NK-92 treated with Interleukin-12 subunit alpha and Interleukin-12 subunit beta, amount 100 ng/mL, for 24 hours (cell line): Measurements from ENCODE around the gene TOM1.

ENCODE experiments used
- DNase-seq: peaks from one replicate; lab custom pipeline; 2025; lab: John Stamatoyannopoulos, UW

Gene TOM1

DNA sequence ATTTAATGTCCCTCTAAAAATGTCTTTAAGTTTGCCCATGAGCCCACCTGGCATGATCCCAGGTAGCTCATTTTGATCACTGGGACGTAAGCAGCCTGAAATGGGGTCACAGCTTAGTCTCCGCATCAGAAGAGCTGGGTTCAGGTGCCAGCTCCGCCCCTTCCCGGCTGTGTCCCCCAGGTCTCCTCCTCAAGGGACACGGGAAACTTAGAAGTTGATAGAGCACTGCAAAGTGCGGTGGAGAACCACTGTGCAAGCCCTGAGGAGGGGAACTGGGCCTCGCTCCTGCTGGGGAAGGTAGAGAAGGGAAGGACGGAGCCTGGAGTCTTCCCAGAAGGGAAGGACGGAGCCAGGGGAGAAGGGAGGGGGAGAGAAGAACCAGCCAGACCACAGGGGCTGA, 7.7 kb downstream of the TOM1 start:
- no peak for DNase-seq

DNA sequence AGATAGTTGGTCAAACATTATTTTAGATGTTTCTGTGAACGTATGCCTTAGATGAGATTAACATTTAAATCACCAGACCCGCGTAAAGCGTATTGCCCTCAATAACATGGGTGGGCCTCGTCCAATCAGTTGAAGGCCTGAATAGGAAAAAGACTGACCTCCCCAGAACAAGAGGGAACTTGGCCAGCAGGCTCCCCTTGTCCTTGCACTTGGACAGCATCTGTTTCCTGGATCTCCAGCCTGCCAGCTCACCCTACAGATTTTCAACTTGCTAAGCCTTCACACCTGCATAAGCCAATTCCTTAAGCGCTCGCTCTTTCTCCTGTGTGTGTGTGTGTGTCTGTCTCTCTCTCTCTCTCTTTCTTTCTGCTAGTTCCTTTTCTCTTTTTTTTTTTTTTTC, 8.2 kb downstream of the TOM1 start:
- DNase-seq: no peak

DNA sequence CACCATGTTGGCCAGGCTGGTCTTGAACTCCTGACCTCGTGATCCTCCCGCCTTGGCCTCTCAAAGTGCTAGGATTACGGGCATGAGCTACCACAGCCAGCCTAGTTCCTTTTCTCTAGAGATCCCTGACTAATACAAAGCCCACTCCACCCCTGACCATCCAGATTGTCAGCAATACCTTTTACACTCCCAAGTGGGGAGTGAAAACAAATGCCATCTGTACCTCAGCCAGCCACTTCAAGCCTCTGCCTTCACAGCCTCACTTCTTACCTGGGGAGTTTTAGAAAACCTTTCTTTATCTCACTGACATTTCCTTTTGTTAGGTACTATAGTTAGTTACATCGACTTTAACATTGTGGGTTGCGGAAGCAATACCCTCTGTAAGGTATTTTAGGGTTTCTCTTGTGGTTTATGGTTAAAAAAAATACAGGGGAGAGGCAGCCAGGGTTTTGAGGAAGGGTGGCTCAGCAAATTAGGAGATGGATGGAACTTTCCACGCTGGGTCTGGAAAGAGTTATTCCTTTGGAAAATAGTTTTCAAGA, 8.9 kb downstream of the TOM1 start:
- DNase-seq: no peak

DNA sequence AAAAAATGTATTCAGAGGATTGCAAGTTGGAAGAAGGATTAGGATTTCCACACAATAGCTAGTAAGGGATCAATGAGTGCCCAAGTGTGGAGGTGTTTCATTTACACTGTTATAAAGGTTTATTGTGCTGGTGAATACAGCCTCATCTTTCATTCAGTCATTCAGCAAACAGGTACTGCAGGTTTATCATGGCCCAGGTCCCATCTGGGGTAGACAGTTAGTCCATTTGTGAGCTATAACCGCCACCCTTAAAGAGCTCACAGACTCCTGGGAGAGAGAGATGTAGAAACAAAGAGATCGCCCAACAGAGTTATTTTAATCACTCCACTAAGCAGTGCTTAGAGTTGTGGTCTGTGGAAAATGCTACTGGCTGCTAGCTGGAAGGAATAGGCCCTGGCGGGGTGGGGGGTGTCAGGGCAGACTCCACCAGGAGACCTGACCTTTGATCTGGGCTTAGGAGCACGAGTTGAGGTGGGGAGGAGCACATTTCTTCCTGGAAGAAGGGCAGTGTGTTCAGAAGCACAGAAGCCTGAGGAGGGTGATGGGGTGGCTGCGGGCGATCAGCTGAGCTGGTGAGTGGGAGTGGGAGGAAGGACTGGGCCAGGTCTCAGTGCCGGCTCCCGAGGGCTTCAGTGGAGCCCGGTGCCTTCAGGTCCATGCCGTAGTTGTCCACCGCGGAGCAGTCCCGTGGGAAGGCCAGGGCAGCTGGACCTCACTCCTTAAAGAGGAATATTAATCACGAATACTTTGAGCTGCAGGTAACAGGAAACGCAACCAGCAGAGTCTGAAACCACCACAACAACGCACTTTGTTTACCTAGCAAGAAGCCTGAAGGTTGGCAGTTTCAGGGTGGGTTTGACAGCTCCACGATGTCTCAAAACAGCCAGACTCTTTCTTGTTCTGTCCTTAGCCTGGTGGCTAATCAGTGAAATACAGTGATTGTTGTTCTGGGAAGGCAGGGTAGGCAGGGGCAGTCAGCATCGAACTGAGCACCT, 11.2 kb downstream of the TOM1 start:
- no peak for DNase-seq

DNA sequence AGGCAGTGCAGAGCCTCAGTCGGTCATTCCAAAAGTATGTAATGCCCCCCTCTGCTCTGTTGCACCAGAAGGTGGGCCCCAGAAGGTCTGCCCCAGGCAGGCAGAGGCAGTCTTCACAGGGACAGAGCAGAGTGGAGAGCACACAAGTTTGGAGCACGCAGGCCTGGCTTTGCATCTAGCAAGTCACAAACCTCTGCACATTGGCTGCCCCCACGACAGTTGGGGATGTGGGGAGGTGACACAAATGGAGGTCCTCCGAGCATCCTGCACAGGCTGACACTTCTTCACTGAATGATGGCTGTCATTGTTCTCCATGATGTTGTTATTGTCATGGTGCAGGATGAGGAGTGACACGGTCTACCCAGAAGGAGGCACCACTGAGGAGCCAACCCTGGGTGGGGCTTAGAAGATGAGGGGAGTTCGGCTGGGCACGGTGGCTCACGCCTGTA, 11.9 kb downstream of the TOM1 start:
- no peak for DNase-seq

DNA sequence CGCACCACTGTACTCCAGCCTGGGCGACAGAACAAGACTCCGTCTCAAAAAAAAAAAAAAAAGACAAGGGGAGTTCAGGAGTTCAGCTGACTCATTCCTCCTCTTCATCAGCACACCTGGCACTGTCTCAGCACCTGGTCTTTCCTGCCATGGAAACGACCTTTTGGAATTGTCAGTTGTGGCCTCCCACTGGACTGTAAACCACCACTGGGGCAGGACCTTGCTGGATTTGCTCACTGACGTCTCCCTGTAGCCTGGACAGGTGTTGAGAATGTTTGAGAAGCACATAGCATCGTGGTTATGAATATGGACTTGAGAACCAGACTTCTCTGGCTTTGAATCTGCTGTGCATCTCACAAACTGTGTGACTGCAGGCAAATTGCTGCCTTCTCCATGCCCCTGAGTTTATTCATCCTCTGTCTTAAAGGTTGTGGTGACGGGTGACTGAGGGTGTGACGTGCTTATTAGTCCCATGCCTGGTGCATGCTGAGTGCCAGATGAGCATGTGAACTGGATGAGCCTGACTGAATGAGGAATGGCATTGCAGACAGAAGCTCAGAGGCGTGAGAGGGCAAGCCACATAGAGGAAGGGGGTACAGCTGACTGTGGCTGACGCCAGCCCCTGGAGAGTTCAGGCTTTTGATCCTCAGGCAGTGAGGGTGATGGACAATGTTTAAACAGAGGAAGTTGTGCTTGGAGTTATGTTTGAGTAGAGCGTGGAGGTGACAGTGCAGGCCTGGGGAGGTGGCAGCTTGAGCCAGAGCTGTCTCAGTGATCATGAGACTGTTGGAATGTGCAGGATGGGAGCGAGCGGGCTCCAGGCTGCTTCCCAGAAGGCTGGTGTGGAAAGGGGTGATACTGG, 12.7 kb downstream of the TOM1 start:
- no peak for DNase-seq

DNA sequence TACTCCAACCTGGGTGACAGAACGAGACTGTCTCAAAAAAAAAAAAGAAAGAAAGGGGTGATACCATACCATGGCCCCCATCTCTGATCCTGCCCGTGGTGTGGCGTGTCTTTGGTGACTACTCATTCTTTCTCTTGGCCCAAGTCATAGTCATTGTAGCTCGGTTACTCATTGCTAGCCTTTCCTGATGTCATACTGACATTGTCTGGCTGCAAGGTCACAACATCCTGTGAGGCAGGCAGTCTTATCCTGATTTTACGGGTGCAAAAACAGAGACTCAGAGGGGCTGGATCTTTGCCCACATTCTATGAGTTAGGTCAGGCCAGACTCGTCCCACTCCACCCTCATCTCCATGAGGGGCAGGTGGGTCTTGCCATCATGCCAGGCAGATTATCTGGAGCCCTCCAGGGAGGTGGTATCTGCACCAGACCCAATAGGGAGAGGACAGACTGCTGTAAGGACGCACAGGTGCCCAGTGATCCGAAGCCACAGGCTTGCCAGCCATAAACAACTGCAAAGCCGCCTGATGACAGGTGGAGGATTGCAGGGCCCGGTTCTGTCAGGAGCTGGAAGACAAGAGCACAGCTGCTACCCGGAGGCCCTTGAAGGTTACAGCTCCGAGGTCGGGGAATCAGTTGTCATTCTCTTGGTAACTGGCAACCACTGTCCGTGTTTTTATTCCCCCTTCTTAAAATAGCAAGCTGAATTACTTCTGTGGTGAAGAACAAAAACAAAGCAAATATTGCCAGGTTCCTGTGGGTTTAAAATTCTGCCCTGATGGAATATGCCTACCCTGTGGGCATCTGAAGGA, 13.8 kb downstream of the TOM1 start:
- no peak for DNase-seq

DNA sequence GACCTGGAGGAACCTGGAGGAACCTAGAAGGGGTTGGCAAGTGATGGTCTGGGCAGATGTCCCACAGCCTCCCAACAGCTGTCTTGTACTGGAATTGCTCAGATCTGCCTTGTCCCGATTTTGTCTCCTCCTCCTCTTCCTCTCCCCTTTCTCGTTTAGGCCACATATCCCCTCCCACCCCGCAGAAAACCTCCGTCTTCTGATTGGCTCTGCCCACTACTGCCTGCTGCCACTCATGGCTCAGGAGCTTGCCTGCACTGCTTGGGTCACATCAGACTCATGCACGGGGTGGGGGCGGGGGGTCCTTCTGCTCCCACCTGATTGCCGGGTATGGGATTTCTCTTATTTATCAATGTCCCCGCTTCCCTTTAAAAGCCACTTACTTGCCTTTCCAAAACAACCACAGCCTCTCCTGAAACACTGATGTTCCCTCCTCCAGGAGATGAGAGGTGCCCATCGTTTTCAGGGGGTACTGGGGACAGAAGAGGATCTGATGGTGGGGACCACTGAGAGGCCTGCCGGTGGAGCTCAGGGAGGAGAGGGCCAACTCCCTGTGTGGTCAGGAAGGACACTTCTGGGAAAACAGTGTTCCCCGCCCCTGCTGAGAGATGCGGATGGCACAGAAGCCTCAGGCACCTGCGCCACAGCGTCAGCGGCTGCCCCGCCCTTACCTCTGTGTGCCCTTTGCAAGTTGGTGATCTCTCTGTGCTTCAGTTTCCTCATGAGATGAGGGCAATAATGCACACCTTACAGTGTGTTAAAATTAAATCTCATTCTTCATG, 14.7 kb downstream of the TOM1 start:
- no peak for DNase-seq

DNA sequence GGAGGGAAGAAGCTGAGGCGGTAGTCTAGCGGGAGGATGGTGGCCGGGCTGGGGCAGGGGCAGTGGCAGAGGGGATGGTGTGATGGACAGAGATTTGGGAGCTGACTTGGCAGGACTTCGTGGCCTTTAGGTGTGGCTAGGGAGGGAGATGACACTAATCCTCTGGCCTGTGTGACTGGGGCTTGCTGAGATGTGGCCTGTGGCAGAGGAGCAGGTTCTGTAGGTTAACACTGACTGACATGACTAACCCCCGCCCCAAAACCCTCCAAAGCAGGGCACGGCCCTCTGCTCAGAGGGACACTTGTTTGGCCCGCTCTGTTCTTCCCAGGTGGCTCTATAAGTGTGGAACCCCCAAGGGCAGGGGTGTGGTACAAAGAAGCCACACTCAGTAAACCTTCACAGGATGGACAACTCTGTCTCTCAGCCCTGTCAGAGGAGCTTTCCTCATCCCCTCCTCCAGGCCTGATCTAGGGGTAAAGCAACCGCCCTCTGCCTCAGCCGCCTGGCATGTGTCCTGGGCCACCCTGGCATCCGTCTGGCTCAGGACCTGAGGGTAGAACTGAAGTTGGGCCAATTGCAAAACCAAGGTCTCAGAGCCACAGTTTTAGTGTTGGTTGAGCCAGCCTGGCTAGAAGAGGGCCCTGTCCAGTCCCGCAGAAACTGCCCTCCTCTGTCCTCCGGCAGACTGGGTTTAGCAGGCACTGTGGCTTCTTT, 15.6 kb downstream of the TOM1 start:
- DNase-seq: no peak

DNA sequence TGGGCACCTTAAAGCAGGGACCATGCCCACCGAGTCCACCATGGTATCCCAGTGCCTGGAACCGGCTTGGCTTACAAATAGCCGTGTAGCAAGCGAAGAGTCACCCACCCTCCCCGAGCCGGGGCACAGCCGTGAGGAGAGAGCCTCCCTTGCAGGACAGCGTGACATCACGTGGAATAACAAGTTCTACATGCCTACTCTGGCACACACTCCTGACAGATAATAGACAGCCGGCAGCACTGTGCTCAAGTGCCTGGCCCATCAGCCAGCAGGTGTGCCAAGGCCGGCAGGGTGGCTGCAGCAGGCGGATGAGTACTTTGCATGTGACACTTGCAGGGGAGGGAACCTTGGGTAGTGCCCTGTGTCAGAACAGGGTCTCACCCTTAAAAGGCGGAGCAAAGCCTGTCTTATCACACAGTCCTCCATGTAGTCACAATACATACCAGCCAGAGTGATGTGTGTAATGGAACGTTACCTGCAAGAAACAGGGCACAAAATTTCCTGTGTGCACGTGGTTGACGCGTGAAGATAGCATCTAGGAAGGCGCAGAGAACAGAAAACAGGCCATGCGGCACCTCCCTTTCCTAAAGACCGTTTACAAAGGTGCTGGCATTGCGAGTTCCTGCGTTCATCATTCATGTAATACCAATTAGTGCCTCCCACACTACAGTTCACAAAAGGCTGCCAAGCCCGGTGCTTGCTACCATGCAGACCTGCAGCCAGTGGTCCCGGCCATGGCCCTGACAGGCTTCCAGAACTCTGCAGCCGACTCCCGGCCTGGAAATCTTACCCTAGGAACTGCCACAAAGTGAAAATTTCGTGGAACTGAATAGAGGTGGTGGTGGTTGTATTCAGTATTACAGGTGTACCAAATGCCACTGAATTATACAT, 16.4 kb downstream of the TOM1 start:
- DNase-seq: no peak

DNA sequence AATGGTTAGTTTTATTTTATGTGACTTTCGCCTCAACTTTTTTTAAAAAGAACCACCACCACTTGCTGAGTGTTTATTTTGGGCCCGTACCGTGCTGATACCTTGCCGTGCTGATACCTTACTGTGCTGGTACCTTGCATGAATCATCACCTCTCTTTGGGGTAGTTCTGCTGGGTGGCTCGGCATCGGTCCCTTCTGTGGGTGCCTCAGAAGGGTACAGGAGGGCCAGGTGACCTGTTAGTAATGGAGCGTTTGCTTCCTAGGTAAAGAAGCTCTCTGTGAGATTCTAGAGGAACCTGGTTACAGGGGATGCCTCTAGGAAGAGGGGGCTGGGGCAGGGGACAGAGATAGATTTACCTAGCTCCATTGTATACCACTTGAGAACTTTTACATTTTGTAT, 17.1 kb downstream of the TOM1 start:
- DNase-seq: no peak

DNA sequence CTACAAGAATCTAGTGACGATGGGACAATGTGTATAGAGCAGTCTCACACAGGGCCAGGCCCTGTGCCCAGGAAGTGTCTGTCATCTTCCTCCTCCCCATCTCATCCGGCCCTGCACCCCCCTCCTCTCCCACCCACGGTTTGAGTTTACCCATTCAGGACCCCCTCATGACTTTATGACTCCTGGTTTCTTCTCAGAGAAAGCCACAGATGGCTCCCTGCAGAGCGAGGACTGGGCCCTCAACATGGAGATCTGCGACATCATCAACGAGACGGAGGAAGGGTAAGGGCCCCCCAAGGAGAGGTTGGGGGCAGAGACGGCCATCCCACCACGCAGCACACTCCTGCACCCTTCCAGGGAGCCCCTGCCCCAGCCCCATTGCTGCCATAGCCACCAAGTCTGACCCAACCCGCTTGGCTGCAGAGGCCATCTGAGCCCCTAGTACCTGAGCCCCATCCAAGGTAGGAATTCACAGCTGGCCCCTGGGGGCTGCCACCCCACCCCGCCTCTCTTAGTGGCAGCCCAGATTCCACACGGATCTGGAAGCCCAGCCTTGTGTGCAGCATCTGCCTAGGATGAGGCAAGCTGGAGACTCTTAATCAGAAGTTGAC, 18.1 kb downstream of the TOM1 start:
- no peak for DNase-seq

DNA sequence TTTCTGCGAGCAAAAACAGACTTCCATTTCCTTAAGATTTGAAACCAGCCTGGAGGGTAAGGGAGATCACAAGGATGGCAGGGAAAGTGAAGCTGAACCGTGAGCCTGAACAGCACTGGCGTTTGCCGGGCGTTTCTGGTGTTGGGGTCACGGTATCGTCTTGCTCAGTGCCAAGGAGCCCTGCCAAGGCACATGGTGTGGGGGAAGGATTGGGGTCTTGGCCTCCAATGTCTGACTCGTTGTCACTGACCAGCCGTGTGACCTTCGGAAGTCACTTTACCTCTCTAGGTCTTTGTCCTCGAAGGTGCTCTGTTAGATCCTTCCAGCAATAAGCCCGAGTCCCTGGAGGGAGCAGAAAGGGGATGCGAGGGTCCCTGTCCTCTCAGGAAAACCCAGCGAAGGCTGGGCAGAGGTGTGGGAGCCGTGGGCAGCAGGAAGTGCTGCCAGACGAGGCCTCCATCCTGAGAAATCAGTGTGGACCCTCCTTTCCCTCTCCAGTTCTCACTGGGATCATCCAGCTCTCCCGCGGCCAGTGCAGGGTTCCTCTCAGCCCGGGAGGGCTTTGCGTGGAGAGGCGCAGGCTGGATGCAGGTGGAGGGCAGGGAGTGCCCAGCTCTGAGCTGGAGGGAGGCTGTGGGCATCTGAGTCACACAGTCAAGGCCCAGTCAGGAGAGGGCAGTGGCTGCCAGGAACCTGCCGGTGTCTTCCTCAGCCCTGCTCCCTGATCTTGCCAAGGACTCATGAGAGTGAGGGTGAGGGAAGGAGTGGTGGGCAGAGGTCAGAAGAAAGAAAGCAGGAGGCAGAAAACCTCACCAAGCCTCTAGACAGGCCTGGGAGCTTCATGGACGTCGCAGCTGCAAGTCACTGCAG, 18.9 kb downstream of the TOM1 start:
- no peak for DNase-seq

DNA sequence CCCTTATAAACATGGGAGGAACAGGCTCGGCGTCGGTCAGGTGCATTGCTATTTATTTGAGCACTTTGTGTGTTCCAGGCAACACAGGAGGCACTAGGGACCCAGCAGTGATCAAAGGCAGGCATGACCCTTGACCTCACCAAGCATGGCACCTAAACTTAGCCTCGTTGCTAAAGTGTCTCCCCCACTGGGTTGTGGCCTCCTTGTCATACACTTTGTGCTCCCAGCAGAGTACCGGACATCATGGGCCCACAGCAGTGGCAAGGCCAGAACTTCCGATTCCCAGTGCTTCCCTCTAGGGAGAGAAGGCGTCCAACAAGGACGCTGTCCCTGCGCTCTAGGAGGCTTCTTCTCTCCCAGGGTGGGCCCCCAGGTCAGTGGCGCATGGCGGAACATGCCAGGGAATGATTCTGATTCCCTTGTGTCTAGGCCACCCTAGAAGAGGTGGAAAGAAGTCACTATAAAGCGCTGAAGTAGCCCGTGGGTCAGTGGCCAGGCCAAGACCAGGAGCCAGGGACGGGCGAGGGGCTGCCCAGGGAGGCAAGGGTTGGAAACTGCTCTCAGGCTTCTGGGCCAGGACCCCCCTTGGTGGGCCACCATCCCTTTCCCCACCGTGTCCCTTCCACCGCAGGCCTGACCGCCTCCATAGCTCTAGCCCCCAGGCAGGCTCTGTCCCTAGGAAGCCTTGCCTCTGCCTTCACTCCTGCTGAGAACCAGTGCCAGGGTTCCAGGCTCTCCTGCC, 19.7 kb downstream of the TOM1 start:
- no peak for DNase-seq

DNA sequence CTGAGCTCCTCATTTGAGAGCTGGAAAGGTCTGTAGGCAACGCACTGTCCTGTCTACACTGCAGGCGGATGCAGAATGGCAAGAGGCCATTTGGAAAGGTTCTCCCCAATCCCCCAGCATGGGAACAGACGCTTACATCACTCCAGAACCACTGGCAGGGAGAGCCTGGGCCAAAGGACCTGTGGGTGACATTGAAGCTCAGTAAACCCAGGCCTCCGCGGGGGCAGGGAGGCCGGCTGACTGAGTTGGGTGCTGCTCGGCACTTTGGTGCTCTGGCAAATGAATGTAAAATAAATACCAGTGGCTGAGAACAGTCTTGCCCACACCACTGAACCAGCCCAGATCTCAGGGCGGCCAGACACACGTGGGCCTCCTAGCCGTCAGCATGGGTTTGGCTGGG, 22.4 kb downstream of the TOM1 start:
- DNase-seq: no peak

DNA sequence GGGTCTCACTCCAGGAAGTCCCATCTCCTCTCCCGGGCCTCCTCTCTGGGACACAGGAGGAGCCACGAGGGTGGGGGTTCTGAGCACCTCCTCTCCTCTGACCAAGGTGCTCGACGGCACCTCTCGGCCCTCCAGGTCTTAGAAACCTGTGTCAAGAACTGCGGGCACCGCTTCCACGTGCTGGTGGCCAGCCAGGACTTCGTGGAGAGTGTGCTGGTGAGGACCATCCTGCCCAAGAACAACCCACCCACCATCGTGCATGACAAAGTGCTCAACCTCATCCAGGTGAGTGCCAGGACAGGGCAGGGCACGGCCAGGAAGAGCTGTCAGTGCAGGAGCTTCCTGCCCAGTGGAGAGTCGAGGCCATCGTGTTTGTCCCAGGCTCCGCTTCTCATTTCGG, 23.2 kb downstream of the TOM1 start:
- no peak for DNase-seq

DNA sequence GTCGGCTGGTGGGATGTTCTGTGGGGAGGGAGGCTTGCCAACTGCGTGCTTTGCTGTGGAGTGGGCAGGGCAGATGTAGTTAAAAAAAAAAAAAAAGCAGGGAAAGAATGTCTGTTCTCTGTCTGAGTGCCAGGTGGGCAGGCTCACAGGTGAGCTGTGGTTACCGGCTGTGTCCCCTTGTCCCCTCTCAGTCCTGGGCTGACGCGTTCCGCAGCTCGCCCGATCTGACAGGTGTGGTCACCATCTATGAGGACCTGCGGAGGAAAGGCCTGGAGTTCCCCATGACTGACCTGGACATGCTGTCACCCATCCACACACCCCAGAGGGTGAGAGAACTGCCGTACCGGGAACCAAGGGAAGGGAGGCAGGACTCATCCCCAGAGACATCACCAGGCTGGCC, 23.6 kb downstream of the TOM1 start:
- DNase-seq: no peak
